Mesenchymal stem cell (in vitro differentiated cells and primary cell): ENCODE results near the gene TENM4.

Experiments used
- DNase-seq: peaks from one replicate; pipeline ENCODE4 v3.0.0-alpha.2; 2013
- H2AFZ ChIP-seq: one replicate; pipeline ENCODE4 v1.6.1; 2013; ENCODE audit warnings: low read depth, mild to moderate bottlenecking, control low read depth, inconsistent platforms, low read length, moderate library complexity
- H2AK5ac ChIP-seq: 2 replicates; pipeline ENCODE4 v1.6.1; 2013; ENCODE audit warnings: low read length, moderate library complexity, mild to moderate bottlenecking, inconsistent platforms; ENCODE audit not compliant: severe bottlenecking
- H2BK120ac ChIP-seq: one replicate; pipeline ENCODE4 v1.6.1; 2013; ENCODE audit warnings: low read depth, mild to moderate bottlenecking, inconsistent platforms, low read length, moderate library complexity
- H2BK12ac ChIP-seq, 2 experiments: one replicate each; pipeline ENCODE4 v1.6.1; 2013; ENCODE audit warnings: inconsistent platforms in 2 of 2, low read length in 2 of 2, mild to moderate bottlenecking in 2 of 2, moderate library complexity in 2 of 2, control low read depth in 1 of 2
- H2BK15ac ChIP-seq: one replicate; pipeline ENCODE4 v1.6.1; 2013; ENCODE audit warnings: mild to moderate bottlenecking, low read depth, inconsistent platforms; ENCODE audit not compliant: poor library complexity, severe bottlenecking
- H2BK5ac ChIP-seq: 2 replicates; pipeline ENCODE4 v1.6.1; 2013; ENCODE audit warnings: low read depth, mild to moderate bottlenecking, low read length, control low read depth, inconsistent platforms; ENCODE audit not compliant: poor library complexity, severe bottlenecking
- H3K14ac ChIP-seq, 2 experiments: one replicate each; pipeline ENCODE4 v1.6.1; 2013; ENCODE audit warnings: inconsistent platforms in 2 of 2, low read length in 2 of 2, control low read depth in 1 of 2, mild to moderate bottlenecking in 1 of 2, moderate library complexity in 1 of 2
- H3K18ac ChIP-seq, 2 experiments: one replicate each; pipeline ENCODE4 v1.6.1; 2013; ENCODE audit warnings: inconsistent platforms in 2 of 2, low read length in 2 of 2, control low read depth in 1 of 2, low read depth in 1 of 2, mild to moderate bottlenecking in 1 of 2
- H3K23ac ChIP-seq, 2 experiments: one replicate each; pipeline ENCODE4 v1.6.1; 2013; ENCODE audit warnings: inconsistent platforms in 2 of 2, low read length in 2 of 2, mild to moderate bottlenecking in 2 of 2, moderate library complexity in 2 of 2, control low read depth in 1 of 2
- H3K27ac ChIP-seq: 2 replicates; pipeline ENCODE4 v1.5.1; 2013; ENCODE audit warnings: mild to moderate bottlenecking, moderate library complexity, low read length, control low read depth, inconsistent platforms; ENCODE audit not compliant: poor library complexity, severe bottlenecking
- H3K27me3 ChIP-seq, 2 experiments: 2 replicates each; pipeline versions ENCODE4 v1.6.1 to v1.7.0; 2013; ENCODE audit warnings: low read length in 2 of 2, mild to moderate bottlenecking in 2 of 2, moderate library complexity in 2 of 2, control low read depth in 1 of 2, inconsistent platforms in 1 of 2; ENCODE audit not compliant: control insufficient read depth in 1 of 2, insufficient read depth in 1 of 2
- H3K36me3 ChIP-seq, 2 experiments: 2 replicates each; pipeline versions ENCODE4 v1.6.1 to v1.7.0; 2013; ENCODE audit warnings: low read length in 2 of 2, control low read depth in 1 of 2, inconsistent platforms in 1 of 2, low read depth in 1 of 2, mild to moderate bottlenecking in 1 of 2; ENCODE audit not compliant: insufficient read depth in 2 of 2, control insufficient read depth in 1 of 2
- H3K4ac ChIP-seq, 2 experiments: one replicate each; pipeline ENCODE4 v1.6.1; 2013; ENCODE audit warnings: inconsistent platforms in 2 of 2, low read length in 2 of 2, mild to moderate bottlenecking in 2 of 2, moderate library complexity in 2 of 2, control low read depth in 1 of 2, low read depth in 1 of 2
- H3K4me1 ChIP-seq: 2 replicates; pipeline ENCODE4 v1.6.1; 2013; ENCODE audit warnings: low read depth, low read length, control low read depth; ENCODE audit not compliant: control insufficient read depth, insufficient read depth
- H3K4me2 ChIP-seq: 2 replicates; pipeline ENCODE4 v1.6.1; 2013; ENCODE audit warnings: low read length, mild to moderate bottlenecking, inconsistent platforms; ENCODE audit not compliant: poor library complexity, severe bottlenecking
- H3K4me3 ChIP-seq, 2 experiments: 2 replicates each; pipeline versions ENCODE4 v1.5.1 to v1.7.0; 2013; ENCODE audit warnings: low read length in 2 of 2, mild to moderate bottlenecking in 2 of 2, control low read depth in 1 of 2, low read depth in 1 of 2; ENCODE audit not compliant: insufficient read depth in 1 of 2
- H3K79me1 ChIP-seq: replicated peaks from 2 replicates; pipeline ENCODE4 v1.6.1; 2013; ENCODE audit warnings: mild to moderate bottlenecking, control low read depth, low read length, inconsistent platforms; ENCODE audit not compliant: poor library complexity, severe bottlenecking
- H3K9ac ChIP-seq: 2 replicates; pipeline ENCODE4 v1.7.0; 2013; ENCODE audit warnings: mild to moderate bottlenecking, low read length, moderate library complexity
- H3K9me3 ChIP-seq: 2 replicates; pipeline ENCODE4 v1.7.0; 2013; ENCODE audit warnings: mild to moderate bottlenecking, low read length; ENCODE audit not compliant: control insufficient read depth
- H4K8ac ChIP-seq: one replicate; pipeline ENCODE4 v1.6.1; 2013; ENCODE audit warnings: inconsistent platforms, mild to moderate bottlenecking, low read length, moderate library complexity
- H4K91ac ChIP-seq: one replicate; pipeline ENCODE4 v1.6.1; 2013; ENCODE audit warnings: mild to moderate bottlenecking, low read length, inconsistent platforms
- WGBS: methylation state at CpG from one replicate; pipeline ENCODE4 v1.1.7; 2013; ENCODE audit warnings: mixed read lengths; 5-methylcytosine and 5-hydroxymethylcytosine counted together

TENM4 gene

GRCh38 chr11:78733031-78733430, 707.8 kb downstream of the TENM4 start:
- no peaks in the 10 kb centered on the region for H3K27me3 ChIP-seq
- no peak overlapping the region for H2BK120ac ChIP-seq
- no peak overlapping the region for H3K18ac ChIP-seq
- H3K4me1 ChIP-seq: no peaks in the 10 kb centered on the region
- no peak overlapping the region for H3K27ac ChIP-seq
- no peak overlapping the region for H3K4ac ChIP-seq
- H3K23ac ChIP-seq: no peak overlapping the region
- H2BK12ac ChIP-seq: no peak overlapping the region
- H3K36me3 ChIP-seq: peaks cover 2 to 19% of the 10 kb centered on the region in 2 experiments
- H2AFZ ChIP-seq: no peak overlapping the region
- H3K4me2 ChIP-seq: no peak overlapping the region
- H3K9ac ChIP-seq: no peak overlapping the region
- H3K14ac ChIP-seq: no peak overlapping the region
- no peak overlapping the region for H2BK15ac ChIP-seq
- H2AK5ac ChIP-seq: no peak overlapping the region
- H3K79me1 ChIP-seq: no peaks in the 10 kb centered on the region
- H4K8ac ChIP-seq: no peak overlapping the region
- DNase-seq: no peak
- no peak overlapping the region for H2BK5ac ChIP-seq
- no peak overlapping the region for H3K4me3 ChIP-seq
- no peak overlapping the region for H4K91ac ChIP-seq
- no peaks in the 10 kb centered on the region for H3K9me3 ChIP-seq

DNA sequence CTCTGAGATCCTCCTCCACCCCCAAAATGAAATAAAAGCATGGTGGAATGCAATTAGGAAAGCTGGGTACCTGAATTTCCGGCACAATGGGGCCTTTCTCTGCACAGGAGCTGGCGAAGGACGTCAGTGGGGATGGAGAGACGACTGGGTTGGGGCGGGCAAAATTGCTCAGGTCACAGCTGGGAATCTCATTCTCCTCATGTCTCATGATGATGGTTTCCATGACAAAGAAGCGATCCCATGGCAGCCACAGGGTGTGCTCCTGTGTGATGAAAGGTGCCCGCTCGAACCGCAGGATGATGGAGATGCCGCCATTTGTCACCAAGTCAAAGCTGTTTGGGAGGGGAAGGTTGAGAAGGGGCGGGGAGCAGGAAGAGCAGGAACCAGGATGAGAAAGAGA, 708.6 kb downstream of the TENM4 start:
- Histone ChIP-seq H4K91ac (no peak overlapping the region), H3K4ac (no peak overlapping the region), H3K9ac (no peak overlapping the region), H3K23ac (no peak overlapping the region), H2BK120ac (no peak overlapping the region), H3K79me1 (no peaks in the 10 kb centered on the region), H3K14ac (no peak overlapping the region), H3K4me1 (no peaks in the 10 kb centered on the region), H2BK15ac (no peak overlapping the region), H2BK5ac (no peak overlapping the region), H3K4me3 (no peak overlapping the region), H2BK12ac (no peak overlapping the region), H3K18ac (no peak overlapping the region), H3K27me3 (no peaks in the 10 kb centered on the region), H3K9me3 (no peaks in the 10 kb centered on the region), H4K8ac (no peak overlapping the region), H3K27ac (no peak overlapping the region), H2AFZ (no peak overlapping the region), H2AK5ac (no peak overlapping the region), H3K36me3 (peaks cover 2 to 15% of the 10 kb centered on the region in 2 experiments), H3K4me2 (no peak overlapping the region)
- WGBS: 86% methylated on average over 11 of the region's 11 CpGs
- no peak for DNase-seq

DNA sequence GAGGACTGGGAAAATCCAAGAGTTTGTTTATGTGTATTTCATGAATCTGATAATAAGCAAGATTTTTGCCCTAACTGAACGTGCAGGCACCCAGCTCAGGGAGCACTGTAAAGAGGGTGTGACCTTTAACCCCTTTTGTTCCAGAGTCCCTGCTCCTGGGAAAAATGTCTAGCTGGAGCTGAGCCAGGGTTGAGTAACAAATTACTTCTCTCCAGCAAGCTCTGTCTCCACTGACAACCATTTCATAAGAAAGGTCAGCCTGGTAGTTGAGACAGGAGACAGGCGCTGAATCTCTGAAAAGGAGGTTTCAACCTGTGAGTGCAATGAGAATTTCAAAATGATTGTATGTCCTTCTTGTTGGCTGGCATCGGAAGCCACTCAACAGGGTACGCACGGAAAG, 709.8 kb downstream of the TENM4 start:
- no peak overlapping the region for H3K18ac ChIP-seq
- H3K27ac ChIP-seq: no peak overlapping the region
- peaks cover 2 to 11% of the 10 kb centered on the region in 2 experiments for H3K36me3 ChIP-seq
- no peak overlapping the region for H2BK15ac ChIP-seq
- peak; percentile 42 for DNase-seq
- no peak overlapping the region for H2AK5ac ChIP-seq
- H3K4ac ChIP-seq: no peak overlapping the region
- H2BK12ac ChIP-seq: no peak overlapping the region
- H4K91ac ChIP-seq: no peak overlapping the region
- H4K8ac ChIP-seq: no peak overlapping the region
- no peaks in the 10 kb centered on the region for H3K4me1 ChIP-seq
- H3K9ac ChIP-seq: no peak overlapping the region
- no peak overlapping the region for H3K4me2 ChIP-seq
- no peak overlapping the region for H2BK5ac ChIP-seq
- no peak overlapping the region for H2AFZ ChIP-seq
- no peaks in the 10 kb centered on the region for H3K79me1 ChIP-seq
- 80% methylated on average over 5 of the region's 5 CpGs for WGBS
- H3K27me3 ChIP-seq: no peaks in the 10 kb centered on the region
- H2BK120ac ChIP-seq: no peak overlapping the region
- H3K14ac ChIP-seq: no peak overlapping the region
- no peaks in the 10 kb centered on the region for H3K9me3 ChIP-seq
- no peak overlapping the region for H3K23ac ChIP-seq
- H3K4me3 ChIP-seq: no peak overlapping the region

DNA sequence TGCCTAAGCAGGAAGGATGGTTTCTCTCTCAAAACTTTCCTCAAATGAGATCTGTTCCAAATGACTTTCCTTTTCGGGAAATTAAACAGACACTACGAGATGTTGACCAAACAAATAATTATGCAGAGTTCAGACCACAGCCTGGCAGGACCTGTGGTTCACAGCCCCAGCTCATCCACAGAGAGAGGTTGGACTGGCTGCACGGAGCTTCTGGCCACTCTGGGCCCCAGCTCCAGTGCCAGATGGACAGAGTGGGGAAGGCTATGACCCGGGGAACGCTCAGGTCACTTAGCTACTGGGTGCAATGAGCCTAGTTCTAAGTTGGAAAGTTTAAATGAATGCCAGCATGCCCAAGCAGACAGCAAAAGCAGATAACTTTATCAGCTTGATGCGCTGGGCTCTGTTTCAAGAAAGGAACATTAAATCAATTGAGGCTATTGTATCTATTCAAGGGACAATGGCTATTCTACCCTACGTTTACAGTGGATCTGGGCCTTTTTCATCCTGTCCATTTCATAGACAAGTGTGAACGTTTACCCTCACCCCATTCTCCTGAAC, 710.5 kb downstream of the TENM4 start:
- Histone ChIP-seq H3K4ac (no peak overlapping the region), H3K4me1 (no peaks in the 10 kb centered on the region), H3K36me3 (peaks cover 2 to 17% of the 10 kb centered on the region in 2 experiments), H2BK120ac (no peak overlapping the region), H3K4me2 (no peak overlapping the region), H3K27me3 (no peaks in the 10 kb centered on the region), H2AFZ (no peak overlapping the region), H3K14ac (no peak overlapping the region), H3K79me1 (no peaks in the 10 kb centered on the region), H3K9me3 (no peaks in the 10 kb centered on the region), H3K4me3 (no peak overlapping the region), H2AK5ac (no peak overlapping the region), H3K27ac (no peak overlapping the region), H3K9ac (no peak overlapping the region), H3K18ac (no peak overlapping the region), H2BK15ac (no peak overlapping the region), H4K91ac (no peak overlapping the region), H3K23ac (no peak overlapping the region), H2BK5ac (no peak overlapping the region), H2BK12ac (no peak overlapping the region), H4K8ac (no peak overlapping the region)
- WGBS: 72% methylated on average over 8 of the region's 8 CpGs
- DNase-seq: no peak
